HFF-Myc (cell line): ENCODE results near the gene AFAP1L2.

Experiments used
- DNase-seq: peaks from one replicate; pipeline ENCODE4 v3.0.0-alpha.2; 2011; ENCODE audit warnings: low read depth; ENCODE audit errors: extremely low read depth
- H3K4me3 ChIP-seq: replicated peaks from 2 replicates; pipeline ENCODE4 v1.5.1; 2011; ENCODE audit warnings: low read depth, mild to moderate bottlenecking, control low read depth, low read length
- TF ChIP-seq, protein P1 (sequence below): IDR thresholded peaks from 2 replicates; pipeline ENCODE4 v1.5.1; 2012; ENCODE audit warnings: mild to moderate bottlenecking, low read depth, low read length, control low read depth; ENCODE audit errors: missing control alignments

The AFAP1L2 gene

DNA sequence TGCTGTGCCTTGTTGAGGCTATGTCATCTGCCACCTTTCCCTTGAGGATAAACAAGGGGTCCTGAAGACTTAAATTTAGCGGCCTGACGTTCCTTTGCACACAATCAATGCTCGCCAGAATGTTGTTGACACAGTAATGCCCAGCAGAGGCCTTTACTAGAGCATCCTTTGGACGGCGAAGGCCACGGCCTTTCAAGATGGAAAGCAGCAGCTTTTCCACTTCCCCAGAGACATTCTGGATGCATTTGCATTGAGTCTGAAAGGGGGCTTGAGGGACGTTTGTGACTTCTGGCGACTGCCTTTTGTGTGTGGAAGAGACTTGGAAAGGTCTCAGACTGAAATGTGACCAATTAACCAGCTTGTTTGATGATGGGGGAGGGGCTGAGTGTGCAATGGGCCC is 112.8 kb downstream of the AFAP1L2 start:
- H3K4me3 ChIP-seq: no peak overlapping the region
- TF ChIP-seq, protein P1, sequence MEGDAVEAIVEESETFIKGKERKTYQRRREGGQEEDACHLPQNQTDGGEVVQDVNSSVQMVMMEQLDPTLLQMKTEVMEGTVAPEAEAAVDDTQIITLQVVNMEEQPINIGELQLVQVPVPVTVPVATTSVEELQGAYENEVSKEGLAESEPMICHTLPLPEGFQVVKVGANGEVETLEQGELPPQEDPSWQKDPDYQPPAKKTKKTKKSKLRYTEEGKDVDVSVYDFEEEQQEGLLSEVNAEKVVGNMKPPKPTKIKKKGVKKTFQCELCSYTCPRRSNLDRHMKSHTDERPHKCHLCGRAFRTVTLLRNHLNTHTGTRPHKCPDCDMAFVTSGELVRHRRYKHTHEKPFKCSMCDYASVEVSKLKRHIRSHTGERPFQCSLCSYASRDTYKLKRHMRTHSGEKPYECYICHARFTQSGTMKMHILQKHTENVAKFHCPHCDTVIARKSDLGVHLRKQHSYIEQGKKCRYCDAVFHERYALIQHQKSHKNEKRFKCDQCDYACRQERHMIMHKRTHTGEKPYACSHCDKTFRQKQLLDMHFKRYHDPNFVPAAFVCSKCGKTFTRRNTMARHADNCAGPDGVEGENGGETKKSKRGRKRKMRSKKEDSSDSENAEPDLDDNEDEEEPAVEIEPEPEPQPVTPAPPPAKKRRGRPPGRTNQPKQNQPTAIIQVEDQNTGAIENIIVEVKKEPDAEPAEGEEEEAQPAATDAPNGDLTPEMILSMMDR: no peak
- no peak for DNase-seq

DNA sequence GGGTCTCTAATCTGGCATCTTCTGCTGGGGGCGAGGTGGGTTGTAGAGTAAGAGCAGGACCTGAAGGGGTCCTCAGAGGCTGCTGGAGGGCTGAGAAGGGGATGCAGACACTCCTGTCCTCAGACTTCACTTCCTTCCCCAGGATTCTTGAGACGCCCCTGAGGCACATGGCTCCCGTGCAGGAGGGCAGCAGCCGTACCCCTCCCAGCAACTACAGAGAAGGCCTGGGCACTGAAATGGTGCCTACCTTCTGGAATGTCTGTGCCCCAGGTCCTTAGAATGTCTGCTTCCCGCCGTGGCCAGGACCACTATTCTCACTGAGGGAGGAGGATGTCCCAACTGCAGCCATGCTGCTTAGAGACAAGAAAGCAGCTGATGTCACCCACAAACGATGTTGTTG is 113.2 kb downstream of the AFAP1L2 start:
- no peak overlapping the region for H3K4me3 ChIP-seq
- TF ChIP-seq, protein P1: no peak
- no peak for DNase-seq

DNA sequence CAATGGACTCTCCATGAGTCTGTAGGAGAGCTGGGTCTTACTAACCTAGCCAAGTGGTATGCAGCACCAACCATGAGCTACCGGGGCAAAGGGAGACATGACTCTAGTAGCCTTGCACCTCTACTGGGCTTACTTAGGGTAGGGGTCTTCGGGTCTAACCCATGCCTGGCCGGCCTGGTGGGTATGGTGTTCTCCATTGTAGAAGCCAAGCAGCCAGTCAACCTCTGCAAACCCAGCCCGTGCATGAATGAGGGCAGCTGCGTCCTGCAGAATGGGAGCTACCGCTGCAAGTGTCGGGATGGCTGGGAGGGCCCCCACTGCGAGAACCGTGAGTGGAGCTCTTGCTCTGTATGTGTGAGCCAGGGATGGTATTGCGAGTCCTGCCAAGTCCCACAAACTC is 114.3 kb downstream of the AFAP1L2 start:
- no peak for DNase-seq
- H3K4me3 ChIP-seq: no peak overlapping the region
- TF ChIP-seq, protein P1: no peak

DNA sequence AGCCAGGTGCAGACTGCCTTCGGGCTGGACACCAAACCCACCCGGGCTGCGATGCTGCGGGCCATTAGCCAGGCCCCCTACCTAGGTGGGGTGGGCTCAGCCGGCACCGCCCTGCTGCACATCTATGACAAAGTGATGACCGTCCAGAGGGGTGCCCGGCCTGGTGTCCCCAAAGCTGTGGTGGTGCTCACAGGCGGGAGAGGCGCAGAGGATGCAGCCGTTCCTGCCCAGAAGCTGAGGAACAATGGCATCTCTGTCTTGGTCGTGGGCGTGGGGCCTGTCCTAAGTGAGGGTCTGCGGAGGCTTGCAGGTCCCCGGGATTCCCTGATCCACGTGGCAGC is 115.2 kb downstream of the AFAP1L2 start:
- TF ChIP-seq, protein P1: no peak
- no peak for DNase-seq
- H3K4me3 ChIP-seq: no peak overlapping the region

DNA sequence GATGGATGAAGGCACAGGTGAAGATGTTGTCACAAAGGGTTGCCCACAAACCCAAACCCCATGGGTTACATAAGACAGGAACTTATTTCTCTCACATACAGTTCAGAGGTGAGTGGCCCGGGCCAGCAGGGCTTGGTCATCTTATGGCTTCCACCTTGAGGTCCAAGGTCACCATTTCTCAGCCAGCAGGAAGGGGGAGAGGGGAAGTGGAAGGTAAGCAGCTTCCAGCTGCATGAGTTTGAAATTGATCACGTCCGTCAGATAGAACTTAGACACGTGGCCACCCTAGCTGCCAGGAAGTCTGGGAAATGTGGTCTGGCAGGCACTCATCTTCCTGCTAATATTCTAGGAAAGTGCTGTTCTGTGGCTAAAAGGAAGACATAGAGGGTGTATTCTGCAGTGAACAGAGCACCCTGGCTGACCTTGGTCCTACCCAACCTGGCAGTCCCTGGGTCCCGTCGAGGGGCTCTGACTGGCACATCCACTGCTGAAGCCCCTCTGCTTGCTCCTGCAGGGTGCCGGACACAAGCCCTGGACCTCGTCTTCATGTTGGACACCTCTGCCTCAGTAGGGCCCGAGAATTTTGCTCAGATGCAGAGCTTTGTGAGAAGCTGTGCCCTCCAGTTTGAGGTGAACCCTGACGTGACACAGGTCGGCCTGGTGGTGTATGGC is 115.7 kb downstream of the AFAP1L2 start:
- no peak for DNase-seq
- no peak overlapping the region for H3K4me3 ChIP-seq
- TF ChIP-seq, protein P1: no peak

DNA sequence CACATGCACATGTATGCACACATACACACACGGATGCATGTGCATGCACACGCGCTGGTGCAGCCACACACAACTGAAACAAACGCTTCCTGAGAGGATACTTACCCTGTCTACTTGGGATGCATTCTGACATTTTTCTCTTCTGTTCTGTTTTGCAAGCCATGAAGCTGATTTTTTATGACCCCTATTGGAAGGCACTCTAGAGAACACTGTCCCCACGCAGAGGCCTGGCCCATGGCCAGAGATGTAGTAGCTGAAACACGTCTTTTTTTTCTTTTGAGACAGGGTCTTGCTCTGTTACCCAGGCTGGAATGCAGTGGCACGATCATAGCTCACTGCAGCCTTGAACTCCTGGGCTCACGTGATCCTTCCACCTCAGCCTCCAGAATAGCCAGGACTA is 117.4 kb downstream of the AFAP1L2 start:
- DNase-seq: no peak

More for the DNA sequence above, 117.4 kb downstream of the AFAP1L2 start:
- H3K4me3 ChIP-seq: no peak overlapping the region
- TF ChIP-seq, protein P1: no peak
